NCI-H345 treated with DMSO at 0.1 percent for 48 hours (cell line): ENCODE measurements around the gene LCN1.

ENCODE experiments used
- DNase-seq: peaks from one replicate; lab custom pipeline; 2025; ENCODE audit not compliant: unreplicated experiment; lab: John Stamatoyannopoulos, UW

LCN1 gene

GRCh38 chr9:135520916-135521607 is at the start of gene LCN1:
Gene LCN1 (plus strand): TSS chr9:135521440. CDS start chr9:135521498, 58 bp downstream.
- no peak for DNase-seq

- no peak for DNase-seq
Observed at GRCh38 chr9:135471791-135472640, 49.2 kb upstream of the LCN1 start.

GRCh38 chr9:135473972-135474543 is 47.2 kb upstream of the LCN1 start:
- DNase-seq = no peak

GRCh38 chr9:135474915-135475314 is 46.3 kb upstream of the LCN1 start:
- DNase-seq = peak; percentile 45

GRCh38 chr9:135476561-135477355 is 44.5 kb upstream of the LCN1 start:
- no peak for DNase-seq

GRCh38 chr9:135478191-135478590 is 43.0 kb upstream of the LCN1 start:
- DNase-seq = no peak

- no peak for DNase-seq
Observed at GRCh38 chr9:135478829-135479468, 42.3 kb upstream of the LCN1 start.

GRCh38 chr9:135479469-135480052 is 41.7 kb upstream of the LCN1 start, which contains the start of gene PPP1R26:
Gene PPP1R26 (plus strand): TSS chr9:135479782. CDS start chr9:135484511, 4,729 bp downstream.
- no peak for DNase-seq

GRCh38 chr9:135480071-135480939 is 40.9 kb upstream of the LCN1 start:
- peak; percentile 27 for DNase-seq

GRCh38 chr9:135480940-135481310 is 40.3 kb upstream of the LCN1 start:
- no peak for DNase-seq

GRCh38 chr9:135482015-135482754 is 39.1 kb upstream of the LCN1 start:
- DNase-seq = no peak

GRCh38 chr9:135484460-135485277 is 36.6 kb upstream of the LCN1 start:
- no peak for DNase-seq

GRCh38 chr9:135485385-135485784 is 35.9 kb upstream of the LCN1 start:
- DNase-seq = no peak

- DNase-seq = no peak
Observed at GRCh38 chr9:135485832-135486231, 35.4 kb upstream of the LCN1 start.

GRCh38 chr9:135486267-135487065 is 34.8 kb upstream of the LCN1 start:
- no peak for DNase-seq

- DNase-seq = no peak
Observed at GRCh38 chr9:135487281-135488012, 33.8 kb upstream of the LCN1 start.
